Measurements from ENCODE around the gene EXD3.

DNA sequence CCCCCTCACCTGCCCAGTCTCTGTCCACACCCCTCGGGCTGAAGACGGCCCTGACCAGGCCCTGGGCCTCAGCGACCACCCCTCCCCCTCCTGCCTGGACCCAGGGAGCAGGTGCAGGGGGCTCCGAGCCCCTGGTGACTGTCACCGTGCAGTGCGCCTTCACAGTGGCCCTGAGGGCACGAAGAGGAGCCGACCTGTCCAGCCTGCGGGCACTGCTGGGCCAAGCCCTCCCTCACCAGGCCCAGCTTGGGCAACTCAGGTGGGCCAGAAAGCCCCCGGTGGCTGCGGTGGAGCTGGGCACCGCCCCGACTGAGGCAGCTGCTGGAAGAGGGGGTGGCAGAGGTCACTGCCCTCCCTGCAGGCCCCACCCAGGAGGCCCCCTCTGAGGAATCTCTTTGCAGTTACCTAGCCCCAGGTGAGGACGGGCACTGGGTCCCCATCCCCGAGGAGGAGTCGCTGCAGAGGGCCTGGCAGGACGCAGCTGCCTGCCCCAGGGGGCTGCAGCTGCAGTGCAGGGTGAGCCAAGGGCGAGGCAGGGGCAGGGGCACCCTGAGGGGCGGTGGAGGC, 10.5 kb upstream of the EXD3 start:
- TF ChIP-seq POLR2A (IDR thresholded peaks at IDR 0.05; ENCODE audit: low read length) (no peak), GATA1 (IDR thresholded peaks at IDR 0.05; ENCODE audit: low read depth, low read length) (no peak)
